HepG2 (cell line): ENCODE data around the gene SMURF1.

Experiments
- CREM ChIP-seq, 2 experiments: sonication (generic) in 1 of 2; formaldehyde crosslinking in 1 of 2; IDR thresholded peaks; 2 replicates each; pipeline versions ENCODE4 v1.4.0 to v1.6.1; 2016 to 2020; ENCODE audit warnings: antibody characterized with exemption in 1 of 2, mild to moderate bottlenecking in 1 of 2, missing genetic modification reagents in 1 of 2
- ESRRA ChIP-seq: sonication (generic); formaldehyde crosslinking; IDR thresholded peaks from 2 replicates; pipeline ENCODE4 v1.5.1; 2020; ENCODE audit warnings: mild to moderate bottlenecking, low read depth, missing genetic modification reagents
- IRF2 ChIP-seq: IDR thresholded peaks from 2 replicates; pipeline ENCODE4 v1.6.1; 2018; ENCODE audit warnings: missing genetic modification reagents, missing compliant biosample characterization
- KDM6A ChIP-seq: IDR thresholded peaks from 2 replicates; pipeline ENCODE4 v1.6.1; 2016; ENCODE audit warnings: low read depth
- POLR2A ChIP-seq, 2 experiments: IDR thresholded peaks; 2 replicates each; pipeline ENCODE4 v1.6.1; 2011; ENCODE audit warnings: low read depth in 2 of 2, low read length in 2 of 2, mild to moderate bottlenecking in 1 of 2, moderate library complexity in 1 of 2; ENCODE audit not compliant: insufficient read depth in 1 of 2
- PRPF4 ChIP-seq: fragments of 200-400 bp; formaldehyde crosslinking; IDR thresholded peaks from 2 replicates; pipeline ENCODE4 v1.6.1; 2016; ENCODE audit warnings: low read length, low read depth; ENCODE audit not compliant: poor library complexity, severe bottlenecking

GRCh38 chr7:99004216-99004615, 139.7 kb downstream of the SMURF1 start:
- no peak for TF ChIP-seq CREM (IDR thresholded peaks at IDR 0.05)
- no peak for TF ChIP-seq CREM (CRISPR knock-in tag; IDR thresholded peaks at IDR 0.05)
- no peak for TF ChIP-seq POLR2A (IDR thresholded peaks at IDR 0.05; ENCODE audit: insufficient read depth in 1 of 2, low read depth in 2 of 2, low read length in 2 of 2)
- TF ChIP-seq KDM6A = no peak
- TF ChIP-seq IRF2 = no peak
- no peak for TF ChIP-seq ESRRA (CRISPR knock-in tag)
- no peak for TF ChIP-seq PRPF4
